Measurements from ENCODE around the gene ZMIZ1.

The ZMIZ1 gene

DNA sequence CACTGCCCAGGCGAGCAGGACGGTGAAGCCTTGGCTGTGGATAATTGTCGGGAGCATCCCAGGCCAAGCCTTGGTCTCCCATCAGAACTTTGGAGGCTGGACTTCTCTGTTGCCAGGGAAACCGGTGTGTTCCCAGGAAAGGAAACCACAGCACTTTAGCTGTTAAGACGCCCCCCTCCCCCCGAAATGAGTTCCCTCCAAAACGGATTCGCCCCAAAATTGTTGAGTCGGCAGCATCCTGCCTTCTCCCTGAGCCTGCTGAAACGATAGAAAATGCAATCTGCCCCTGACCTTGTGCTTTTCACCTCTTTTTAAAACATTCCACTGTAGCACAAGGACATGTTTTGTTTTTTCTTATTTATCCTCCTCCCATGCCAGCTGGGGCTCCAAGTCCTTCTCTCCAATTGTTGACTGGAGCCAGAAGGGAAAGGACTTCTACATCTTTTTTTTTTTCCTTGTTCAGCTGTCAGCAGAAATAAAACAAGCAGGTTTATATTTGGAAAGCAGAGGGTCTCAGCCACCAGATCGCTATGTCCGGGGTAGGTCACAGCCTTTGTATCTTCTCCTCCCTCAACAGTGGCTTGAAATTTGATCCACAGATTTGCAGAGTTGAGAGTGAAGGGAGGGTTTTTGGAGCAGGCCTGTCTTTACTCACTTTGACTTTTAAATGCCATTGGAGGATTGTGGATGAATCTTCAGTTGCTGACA is 116.5 kb downstream of the ZMIZ1 start:
- H3K9me3 Mint-ChIP-seq, result no peaks in the 10 kb centered on the region
- no peak overlapping the region for H3K4me3 Mint-ChIP-seq
- ATAC-seq (replicated peaks; ENCODE audit: extremely low read depth, poor library complexity, severe bottlenecking), result no peak
- no peaks in the 10 kb centered on the region for H3K4me1 Mint-ChIP-seq
- peaks cover 1% of the 10 kb centered on the region for H3K36me3 Mint-ChIP-seq (ENCODE audit: insufficient read depth)
- H3K27me3 Mint-ChIP-seq, result no peaks in the 10 kb centered on the region
- DNase-seq (ENCODE audit: low spot score in 2 of 2), result no peak
- H3K27ac Mint-ChIP-seq (ENCODE audit: low read depth), result no peak overlapping the region

GRCh38 chr10:79185796-79186374 is 117.1 kb downstream of the ZMIZ1 start:
- Mint-ChIP-seq H3K27ac (ENCODE audit: low read depth) (no peak overlapping the region), H3K27me3 (no peaks in the 10 kb centered on the region)

GRCh38 chr10:79186486-79187120 is 117.8 kb downstream of the ZMIZ1 start:
- H3K9me3 Mint-ChIP-seq, result no peaks in the 10 kb centered on the region
- ATAC-seq (replicated peaks; ENCODE audit: extremely low read depth, poor library complexity, severe bottlenecking) (no peak), DNase-seq (ENCODE audit: low spot score in 2 of 2) (no peak)
- peaks cover 1% of the 10 kb centered on the region for H3K36me3 Mint-ChIP-seq (ENCODE audit: insufficient read depth)
- no peak overlapping the region for H3K27ac Mint-ChIP-seq (ENCODE audit: low read depth)
- H3K4me1 Mint-ChIP-seq, result no peaks in the 10 kb centered on the region
- no peaks in the 10 kb centered on the region for H3K27me3 Mint-ChIP-seq
- H3K4me3 Mint-ChIP-seq, result no peak overlapping the region

More at GRCh38 chr10:79185796-79186374, 117.1 kb downstream of the ZMIZ1 start:
- no peak for ATAC-seq (replicated peaks; ENCODE audit: extremely low read depth, poor library complexity, severe bottlenecking)
- Mint-ChIP-seq H3K36me3 (ENCODE audit: insufficient read depth) (peaks cover 1% of the 10 kb centered on the region), H3K4me1 (no peaks in the 10 kb centered on the region), H3K4me3 (no peak overlapping the region), H3K9me3 (no peaks in the 10 kb centered on the region)
- no peak for DNase-seq (ENCODE audit: low spot score in 2 of 2)

DNA sequence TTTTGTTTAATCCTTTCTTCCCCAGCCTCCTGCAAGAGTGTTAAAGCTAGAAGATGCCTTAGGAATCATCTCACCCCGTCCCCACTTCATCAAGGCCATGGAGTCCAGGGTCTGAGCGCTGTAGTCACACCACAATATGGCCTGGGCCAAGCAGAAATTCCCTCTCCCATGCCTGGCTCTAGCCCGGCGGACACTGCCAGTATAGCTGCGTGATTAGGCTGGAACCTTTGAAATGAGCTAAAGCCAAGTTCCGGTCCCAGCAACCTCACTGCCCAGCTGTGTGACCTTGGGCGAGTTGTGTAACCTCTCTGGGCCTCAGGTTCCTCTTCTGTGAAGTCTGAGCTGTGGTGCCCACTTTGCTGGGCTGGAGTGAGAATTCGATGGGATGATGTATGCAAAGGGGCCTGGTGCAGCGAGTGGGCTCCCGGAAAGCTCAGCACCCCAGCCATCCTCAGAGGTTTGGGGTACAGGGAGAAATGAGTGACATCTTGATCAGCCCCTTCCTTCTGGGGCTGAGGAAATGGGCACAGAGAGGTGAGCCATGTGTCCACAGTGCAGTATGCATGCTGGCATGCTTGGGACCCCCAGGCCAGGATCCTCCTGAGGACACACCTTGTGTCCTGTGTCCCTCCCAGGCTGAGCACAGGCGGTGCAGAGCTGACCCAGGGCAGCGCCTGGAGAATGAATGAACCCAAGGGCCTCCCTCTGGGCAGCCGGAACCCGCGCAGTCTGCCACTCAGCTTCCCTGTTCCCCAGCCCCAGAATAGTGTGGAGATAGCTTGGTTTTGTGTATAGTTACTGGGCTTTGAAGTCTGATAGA is 118.6 kb downstream of the ZMIZ1 start:
- DNase-seq (ENCODE audit: low spot score in 2 of 2) (no peak), ATAC-seq (replicated peaks; ENCODE audit: extremely low read depth, poor library complexity, severe bottlenecking) (no peak)
- Mint-ChIP-seq H3K4me1 (no peaks in the 10 kb centered on the region), H3K9me3 (no peaks in the 10 kb centered on the region), H3K4me3 (no peak overlapping the region), H3K36me3 (ENCODE audit: insufficient read depth) (peaks cover under 1% of the 10 kb centered on the region), H3K27me3 (no peaks in the 10 kb centered on the region), H3K27ac (ENCODE audit: low read depth) (no peak overlapping the region)

DNA sequence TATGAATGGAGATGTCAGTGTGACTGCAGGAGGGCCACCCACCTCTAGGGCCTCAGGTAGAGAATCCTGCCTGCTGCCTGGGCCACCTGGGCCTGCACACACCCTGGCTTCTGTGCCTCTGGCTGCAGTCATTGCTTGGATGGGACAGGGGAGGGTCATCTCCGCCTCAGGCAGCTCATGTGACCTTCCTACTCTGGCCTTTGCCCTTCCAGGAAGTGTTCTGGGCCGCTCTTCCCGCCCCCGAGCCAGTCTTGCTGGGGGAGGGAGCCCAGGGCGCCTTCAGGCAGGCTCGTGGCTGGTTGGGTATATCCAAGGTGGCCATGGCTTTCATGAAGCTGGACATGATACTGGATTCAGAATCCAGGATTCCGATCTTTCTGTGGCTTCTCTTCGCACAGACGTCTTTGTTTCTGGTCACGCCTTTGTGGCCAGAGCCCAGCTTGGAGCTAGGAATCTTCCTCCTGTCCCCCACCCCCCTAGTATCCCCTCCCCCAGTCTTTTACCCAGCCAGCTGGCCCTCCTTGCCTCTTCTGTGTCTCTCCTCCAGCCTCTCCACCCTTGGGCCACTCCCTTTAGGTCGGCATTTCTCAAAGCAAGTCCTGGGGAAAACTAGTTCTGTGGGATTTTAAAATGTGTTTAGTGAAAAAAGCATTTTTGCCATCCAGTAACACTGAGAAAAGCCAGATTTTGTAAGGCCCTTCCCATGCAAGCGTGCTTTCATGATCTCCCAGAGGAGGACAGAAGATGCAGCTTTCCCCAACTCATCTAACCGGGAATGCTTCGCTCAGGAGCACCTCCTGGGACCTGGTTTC is 119.6 kb downstream of the ZMIZ1 start:
- ATAC-seq (replicated peaks; ENCODE audit: extremely low read depth, poor library complexity, severe bottlenecking) (no peak), DNase-seq (ENCODE audit: low spot score in 2 of 2) (no peak)
- H3K27ac Mint-ChIP-seq (ENCODE audit: low read depth), result no peak overlapping the region
- no peaks in the 10 kb centered on the region for H3K27me3 Mint-ChIP-seq
- H3K36me3 Mint-ChIP-seq (ENCODE audit: insufficient read depth), result no peaks in the 10 kb centered on the region
- no peak overlapping the region for H3K4me3 Mint-ChIP-seq
- no peaks in the 10 kb centered on the region for H3K4me1 Mint-ChIP-seq
- H3K9me3 Mint-ChIP-seq, result no peaks in the 10 kb centered on the region

DNA sequence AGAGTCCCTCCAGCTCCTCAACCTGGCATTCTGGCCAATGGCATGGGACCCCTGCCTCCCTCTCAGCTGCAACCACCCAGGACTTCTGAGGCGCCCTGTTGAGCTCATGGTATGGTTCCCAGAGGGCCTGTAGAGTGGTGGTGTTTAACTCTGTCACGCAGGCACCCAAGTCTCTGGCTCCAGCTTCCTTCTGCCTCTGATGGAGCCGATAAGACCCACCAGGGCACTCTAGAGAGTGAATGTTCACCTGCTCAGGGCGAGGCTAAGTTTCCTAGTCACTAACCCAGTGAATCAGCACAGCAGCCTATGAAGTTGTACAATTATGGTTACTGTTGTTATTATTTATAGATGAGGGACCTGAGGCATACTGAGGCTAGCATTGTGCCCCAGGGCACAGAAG is 120.4 kb downstream of the ZMIZ1 start:
- Mint-ChIP-seq H3K9me3 (no peaks in the 10 kb centered on the region), H3K4me3 (no peak overlapping the region), H3K36me3 (ENCODE audit: insufficient read depth) (no peaks in the 10 kb centered on the region), H3K4me1 (no peaks in the 10 kb centered on the region), H3K27me3 (no peaks in the 10 kb centered on the region), H3K27ac (ENCODE audit: low read depth) (no peak overlapping the region)
- DNase-seq (ENCODE audit: low spot score in 2 of 2) (no peak), ATAC-seq (replicated peaks; ENCODE audit: extremely low read depth, poor library complexity, severe bottlenecking) (no peak)

- ATAC-seq (replicated peaks; ENCODE audit: extremely low read depth, poor library complexity, severe bottlenecking) (no peak), DNase-seq (ENCODE audit: low spot score in 2 of 2) (no peak)
- Mint-ChIP-seq H3K27me3 (no peaks in the 10 kb centered on the region), H3K4me3 (no peak overlapping the region), H3K36me3 (ENCODE audit: insufficient read depth) (no peaks in the 10 kb centered on the region), H3K9me3 (no peaks in the 10 kb centered on the region), H3K27ac (ENCODE audit: low read depth) (no peak overlapping the region), H3K4me1 (no peaks in the 10 kb centered on the region)
Observed at GRCh38 chr10:79189853-79190435, 121.2 kb downstream of the ZMIZ1 start.

- Mint-ChIP-seq H3K27me3 (no peaks in the 10 kb centered on the region), H3K9me3 (no peaks in the 10 kb centered on the region), H3K27ac (ENCODE audit: low read depth) (no peak overlapping the region), H3K36me3 (ENCODE audit: insufficient read depth) (no peaks in the 10 kb centered on the region), H3K4me1 (peaks cover 5% of the 10 kb centered on the region), H3K4me3 (no peak overlapping the region)
- no peak for ATAC-seq (replicated peaks; ENCODE audit: extremely low read depth, poor library complexity, severe bottlenecking)
- DNase-seq (ENCODE audit: low spot score in 2 of 2), result no peak
Observed at GRCh38 chr10:79190740-79191261, 122.0 kb downstream of the ZMIZ1 start.

DNA sequence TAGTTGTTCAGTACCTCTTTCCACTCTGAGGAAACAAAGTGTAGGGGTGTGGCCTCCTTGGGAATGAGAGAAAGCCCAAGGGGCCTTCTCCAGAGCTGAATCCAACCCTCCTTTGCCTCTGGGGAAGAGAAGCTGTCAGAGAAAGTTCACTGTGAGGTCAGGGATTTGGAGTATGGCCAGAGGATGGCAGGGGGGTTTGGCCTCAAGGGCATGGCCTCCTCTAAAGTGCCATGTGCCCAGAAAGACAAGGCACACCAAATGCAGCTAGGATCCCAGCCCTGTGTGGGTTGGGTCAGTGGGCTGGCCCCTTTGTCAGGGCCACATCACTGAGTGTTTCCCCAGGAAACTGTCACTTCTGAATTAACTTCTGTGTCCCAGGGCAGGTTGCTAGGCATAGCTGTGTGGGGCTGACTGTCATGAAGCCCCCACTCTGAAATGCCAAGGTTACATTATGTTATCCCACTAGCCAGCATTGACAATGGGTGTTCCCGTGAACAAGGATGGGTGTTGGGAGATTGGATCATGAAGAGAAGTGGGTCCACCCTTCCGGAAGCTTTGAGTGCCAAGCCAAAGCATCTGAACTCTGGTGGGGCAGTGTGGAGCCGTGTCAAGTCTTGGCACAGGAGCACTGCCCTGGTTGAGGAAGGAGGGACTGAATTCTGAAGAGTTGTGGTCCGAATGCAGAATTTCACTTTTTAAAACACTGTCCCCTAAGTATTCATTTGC is 123.3 kb downstream of the ZMIZ1 start:
- Mint-ChIP-seq H3K4me3 (no peak overlapping the region), H3K9me3 (no peaks in the 10 kb centered on the region), H3K36me3 (ENCODE audit: insufficient read depth) (peaks cover 1% of the 10 kb centered on the region), H3K4me1 (peaks cover 5% of the 10 kb centered on the region), H3K27me3 (no peaks in the 10 kb centered on the region), H3K27ac (ENCODE audit: low read depth) (no peak overlapping the region)
- ATAC-seq (replicated peaks; ENCODE audit: extremely low read depth, poor library complexity, severe bottlenecking) (no peak), DNase-seq (ENCODE audit: low spot score in 2 of 2) (no peak)

GRCh38 chr10:79192677-79193003 is 123.9 kb downstream of the ZMIZ1 start:
- no peak for DNase-seq (ENCODE audit: low spot score in 2 of 2)
- no peak overlapping the region for H3K27ac Mint-ChIP-seq (ENCODE audit: low read depth)
- H3K27me3 Mint-ChIP-seq, result no peaks in the 10 kb centered on the region
- H3K4me1 Mint-ChIP-seq, result peaks cover 5% of the 10 kb centered on the region
- no peak for ATAC-seq (replicated peaks; ENCODE audit: extremely low read depth, poor library complexity, severe bottlenecking)
- H3K9me3 Mint-ChIP-seq, result no peaks in the 10 kb centered on the region
- H3K4me3 Mint-ChIP-seq, result no peak overlapping the region
- peaks cover 1% of the 10 kb centered on the region for H3K36me3 Mint-ChIP-seq (ENCODE audit: insufficient read depth)

GRCh38 chr10:79193694-79194382 is 125.1 kb downstream of the ZMIZ1 start:
- ATAC-seq (replicated peaks; ENCODE audit: extremely low read depth, poor library complexity, severe bottlenecking) (no peak), DNase-seq (ENCODE audit: low spot score in 2 of 2) (no peak)
- Mint-ChIP-seq H3K4me1 (peaks cover 5% of the 10 kb centered on the region), H3K27me3 (no peaks in the 10 kb centered on the region), H3K9me3 (no peaks in the 10 kb centered on the region), H3K27ac (ENCODE audit: low read depth) (no peak overlapping the region), H3K4me3 (no peak overlapping the region), H3K36me3 (ENCODE audit: insufficient read depth) (peaks cover 1% of the 10 kb centered on the region)
